ENCODE results near the gene PLAAT2.

DNA sequence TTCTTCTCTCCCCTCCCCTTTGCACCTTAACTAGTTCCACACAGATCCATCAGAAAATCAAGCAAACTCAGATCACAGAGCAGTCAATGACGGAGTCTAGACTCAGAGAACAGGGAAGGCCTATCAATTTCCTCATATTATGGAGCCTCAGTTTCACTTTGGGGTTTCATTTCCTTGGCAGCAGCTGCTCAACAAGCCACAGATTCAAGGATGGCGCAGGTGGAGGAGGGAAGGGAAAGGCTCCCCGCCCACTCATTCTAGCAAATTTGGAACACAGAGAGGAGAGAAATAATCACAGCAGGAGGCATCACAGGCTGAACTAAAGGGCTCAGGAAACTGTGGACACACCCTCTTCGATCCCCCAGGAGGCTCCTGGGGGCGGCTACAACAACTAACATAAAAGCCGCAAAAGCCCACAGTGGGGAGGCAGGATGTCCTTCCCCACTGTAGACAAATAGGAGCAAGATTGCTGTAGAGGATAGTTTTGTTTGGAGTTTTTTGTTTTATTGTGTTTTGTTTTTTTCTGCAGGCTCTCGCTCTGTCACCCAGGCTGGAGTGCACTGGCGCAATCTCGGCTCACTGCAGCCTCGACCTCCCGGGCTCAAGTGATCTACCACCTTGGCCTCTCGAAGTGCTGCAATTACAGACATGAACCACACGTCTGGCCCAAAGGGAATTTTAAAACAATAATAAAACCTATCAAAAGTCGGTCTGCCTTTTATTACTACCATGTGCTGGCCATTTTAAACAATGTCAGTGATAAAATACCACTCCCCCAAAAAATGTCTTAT lies 47.6 kb upstream of the PLAAT2 start:
- TF ChIP-seq SUZ12 (IDR thresholded peaks at IDR 0.05; ENCODE audit: extremely low read depth, insufficient read depth, insufficient read length) (no peak), ZNF274 (IDR thresholded peaks at IDR 0.05; ENCODE audit: low read depth, low read length) (no peak)

Measured in NT2/D1 (cell line).